ENCODE results near the gene XPOT. TPM values are rescaled to one million over a fixed set of nuclear protein-coding genes. Genes with fewer than 3 reads are reported as not detected.

The XPOT gene
- total RNA-seq, 2 donors from 2014 or later = 94.9 to 100 TPM

DNA sequence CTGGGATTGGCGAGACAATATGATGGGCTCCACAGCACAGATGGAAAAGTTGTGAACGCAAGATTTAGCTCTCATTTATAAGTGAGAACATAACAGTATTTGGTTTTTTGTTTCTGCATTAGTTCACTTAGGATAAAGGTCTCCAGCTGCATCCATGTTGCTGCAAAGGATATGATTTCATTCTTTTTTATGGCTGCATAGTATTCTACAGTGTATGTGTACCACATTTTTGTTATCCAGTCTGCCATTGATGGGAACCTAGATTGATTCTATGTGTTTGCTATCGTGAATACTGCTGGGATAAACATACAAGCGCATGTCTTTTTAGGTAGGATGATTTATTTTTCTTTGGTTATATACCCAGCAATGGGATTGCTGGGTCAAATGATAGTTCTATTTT, 71.3 kb downstream of the XPOT start:
- no peak for DNase-seq
- Histone ChIP-seq H3K9me3 (ENCODE audit: control insufficient read depth, low read length) (peaks cover 27% of the 10 kb centered on the region), H3K27me3 (ENCODE audit: control insufficient read depth, insufficient read depth, low read length, poor library complexity, severe bottlenecking) (no peaks in the 10 kb centered on the region), H3K4me3 (ENCODE audit: low read length) (no peak overlapping the region), H3K4me1 (ENCODE audit: control insufficient read depth, insufficient read depth, low read length) (no peaks in the 10 kb centered on the region), H3K9ac (ENCODE audit: extremely low read depth, low read length, poor library complexity, severe bottlenecking) (no peak overlapping the region), H3K27ac (ENCODE audit: low read depth, low read length) (no peak overlapping the region), H3K36me3 (ENCODE audit: control insufficient read depth, insufficient read depth, low read length) (peaks cover 85% of the 10 kb centered on the region)
- H3K36me3 Mint-ChIP-seq (ENCODE audit: low read depth) = peaks cover 64% of the 10 kb centered on the region
- H3K4me1 Mint-ChIP-seq = no peaks in the 10 kb centered on the region
- peaks cover 30% of the 10 kb centered on the region for H3K9me3 Mint-ChIP-seq
- no peaks in the 10 kb centered on the region for H3K27me3 Mint-ChIP-seq (ENCODE audit: insufficient read depth)
- TF ChIP-seq, protein P1, sequence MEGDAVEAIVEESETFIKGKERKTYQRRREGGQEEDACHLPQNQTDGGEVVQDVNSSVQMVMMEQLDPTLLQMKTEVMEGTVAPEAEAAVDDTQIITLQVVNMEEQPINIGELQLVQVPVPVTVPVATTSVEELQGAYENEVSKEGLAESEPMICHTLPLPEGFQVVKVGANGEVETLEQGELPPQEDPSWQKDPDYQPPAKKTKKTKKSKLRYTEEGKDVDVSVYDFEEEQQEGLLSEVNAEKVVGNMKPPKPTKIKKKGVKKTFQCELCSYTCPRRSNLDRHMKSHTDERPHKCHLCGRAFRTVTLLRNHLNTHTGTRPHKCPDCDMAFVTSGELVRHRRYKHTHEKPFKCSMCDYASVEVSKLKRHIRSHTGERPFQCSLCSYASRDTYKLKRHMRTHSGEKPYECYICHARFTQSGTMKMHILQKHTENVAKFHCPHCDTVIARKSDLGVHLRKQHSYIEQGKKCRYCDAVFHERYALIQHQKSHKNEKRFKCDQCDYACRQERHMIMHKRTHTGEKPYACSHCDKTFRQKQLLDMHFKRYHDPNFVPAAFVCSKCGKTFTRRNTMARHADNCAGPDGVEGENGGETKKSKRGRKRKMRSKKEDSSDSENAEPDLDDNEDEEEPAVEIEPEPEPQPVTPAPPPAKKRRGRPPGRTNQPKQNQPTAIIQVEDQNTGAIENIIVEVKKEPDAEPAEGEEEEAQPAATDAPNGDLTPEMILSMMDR (conservative IDR thresholded peaks at IDR 0.05) = no peak
- no peak overlapping the region for H3K27ac Mint-ChIP-seq
- WGBS, 2 experiments (ENCODE audit: insufficient coverage in 1 of 2, insufficient read length in 1 of 2) = 93 to 97% methylated on average over 3 to 4 of the region's 4 CpGs
- no peak overlapping the region for H3K4me3 Mint-ChIP-seq

- Mint-ChIP-seq H3K27me3 (ENCODE audit: insufficient read depth) (no peaks in the 10 kb centered on the region), H3K4me1 (no peaks in the 10 kb centered on the region), H3K4me3 (no peak overlapping the region), H3K9me3 (peaks cover 30% of the 10 kb centered on the region), H3K36me3 (ENCODE audit: low read depth) (peaks cover 57% of the 10 kb centered on the region), H3K27ac (no peak overlapping the region)
- H3K9ac ChIP-seq (ENCODE audit: extremely low read depth, low read length, poor library complexity, severe bottlenecking) = no peak overlapping the region
- H3K36me3 ChIP-seq (ENCODE audit: control insufficient read depth, insufficient read depth, low read length) = peaks cover 86% of the 10 kb centered on the region
- DNase-seq = no peak
- TF ChIP-seq, protein P1 (conservative IDR thresholded peaks at IDR 0.05) = no peak
- H3K4me1 ChIP-seq (ENCODE audit: control insufficient read depth, insufficient read depth, low read length) = no peaks in the 10 kb centered on the region
- 95% methylated on average over 2 of the region's 2 CpGs; no CpG with 5 or more reads in 1 of the 2 experiments for WGBS, 2 experiments (ENCODE audit: insufficient coverage in 1 of 2, insufficient read length in 1 of 2)
- H3K27ac ChIP-seq (ENCODE audit: low read depth, low read length) = no peak overlapping the region
- peak overlapping the region; percentile 17 for H3K4me3 ChIP-seq (ENCODE audit: low read length)
- no peaks in the 10 kb centered on the region for H3K27me3 ChIP-seq (ENCODE audit: control insufficient read depth, insufficient read depth, low read length, poor library complexity, severe bottlenecking)
- peaks cover 27% of the 10 kb centered on the region for H3K9me3 ChIP-seq (ENCODE audit: control insufficient read depth, low read length)
These were observed 72.7 kb downstream of the XPOT start for GRCh38 chr12:64476844-64477243.

DNA sequence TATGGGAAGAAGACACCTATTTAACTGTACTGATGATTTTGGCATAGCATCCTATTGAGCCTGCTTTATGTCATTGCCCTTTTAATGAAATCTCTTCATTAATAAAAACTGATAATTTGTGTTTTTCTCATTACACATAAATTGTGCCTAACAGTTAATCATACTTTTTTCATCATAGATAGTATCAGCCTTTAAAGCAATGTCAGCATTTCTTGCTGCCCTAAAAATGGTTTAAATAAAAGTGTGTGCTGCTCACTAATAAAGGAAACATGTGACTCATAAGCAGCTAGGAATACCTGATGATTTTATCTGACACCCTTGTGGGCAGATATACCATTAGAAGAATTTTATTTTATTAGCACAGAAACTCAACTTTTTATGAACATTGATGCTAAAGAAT, 74.5 kb downstream of the XPOT start:
- peaks cover 89% of the 10 kb centered on the region for H3K36me3 ChIP-seq (ENCODE audit: control insufficient read depth, insufficient read depth, low read length)
- no peaks in the 10 kb centered on the region for H3K4me1 Mint-ChIP-seq
- H3K36me3 Mint-ChIP-seq (ENCODE audit: low read depth) = peaks cover 48% of the 10 kb centered on the region
- H3K4me1 ChIP-seq (ENCODE audit: control insufficient read depth, insufficient read depth, low read length) = no peaks in the 10 kb centered on the region
- H3K9me3 ChIP-seq (ENCODE audit: control insufficient read depth, low read length) = peaks cover 27% of the 10 kb centered on the region
- H3K27me3 ChIP-seq (ENCODE audit: control insufficient read depth, insufficient read depth, low read length, poor library complexity, severe bottlenecking) = no peaks in the 10 kb centered on the region
- no peak overlapping the region for H3K9ac ChIP-seq (ENCODE audit: extremely low read depth, low read length, poor library complexity, severe bottlenecking)
- TF ChIP-seq, protein P1 (conservative IDR thresholded peaks at IDR 0.05) = no peak
- H3K27ac Mint-ChIP-seq = no peak overlapping the region
- H3K4me3 ChIP-seq (ENCODE audit: low read length) = no peak overlapping the region
- H3K27me3 Mint-ChIP-seq (ENCODE audit: insufficient read depth) = no peaks in the 10 kb centered on the region
- DNase-seq = no peak
- H3K27ac ChIP-seq (ENCODE audit: low read depth, low read length) = no peak overlapping the region
- peaks cover 30% of the 10 kb centered on the region for H3K9me3 Mint-ChIP-seq
- H3K4me3 Mint-ChIP-seq = no peak overlapping the region
